Measurements from ENCODE around the gene ZBTB45.

ZBTB45 gene

DNA sequence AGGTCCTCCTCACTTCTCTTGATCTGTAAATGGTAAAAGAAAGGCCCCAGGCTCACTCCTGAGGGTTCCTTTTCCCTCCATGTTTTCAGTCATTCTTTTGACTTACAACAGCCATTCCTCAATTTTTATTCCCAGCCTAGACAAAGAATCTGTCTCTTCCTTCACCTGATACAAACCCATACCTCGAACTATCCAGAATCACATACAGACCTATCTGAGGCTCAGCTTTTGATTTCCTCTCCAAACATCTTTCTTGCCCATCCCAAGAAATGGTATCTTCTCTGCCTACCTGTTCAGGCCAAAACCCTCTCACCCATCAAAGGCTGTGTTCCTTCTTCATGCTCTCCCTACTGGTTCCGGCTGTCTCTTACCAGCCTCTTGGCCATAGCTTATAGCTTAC is 33.0 kb upstream of the ZBTB45 start:
- no peak overlapping the region for H3K4me3 ChIP-seq (ENCODE audit: low read length)
- TF ChIP-seq CTCF (conservative IDR thresholded peaks at IDR 0.05; ENCODE audit: low read depth, low read length), result no peak
- DNase-seq (ENCODE audit: low read depth), result no peak

DNA sequence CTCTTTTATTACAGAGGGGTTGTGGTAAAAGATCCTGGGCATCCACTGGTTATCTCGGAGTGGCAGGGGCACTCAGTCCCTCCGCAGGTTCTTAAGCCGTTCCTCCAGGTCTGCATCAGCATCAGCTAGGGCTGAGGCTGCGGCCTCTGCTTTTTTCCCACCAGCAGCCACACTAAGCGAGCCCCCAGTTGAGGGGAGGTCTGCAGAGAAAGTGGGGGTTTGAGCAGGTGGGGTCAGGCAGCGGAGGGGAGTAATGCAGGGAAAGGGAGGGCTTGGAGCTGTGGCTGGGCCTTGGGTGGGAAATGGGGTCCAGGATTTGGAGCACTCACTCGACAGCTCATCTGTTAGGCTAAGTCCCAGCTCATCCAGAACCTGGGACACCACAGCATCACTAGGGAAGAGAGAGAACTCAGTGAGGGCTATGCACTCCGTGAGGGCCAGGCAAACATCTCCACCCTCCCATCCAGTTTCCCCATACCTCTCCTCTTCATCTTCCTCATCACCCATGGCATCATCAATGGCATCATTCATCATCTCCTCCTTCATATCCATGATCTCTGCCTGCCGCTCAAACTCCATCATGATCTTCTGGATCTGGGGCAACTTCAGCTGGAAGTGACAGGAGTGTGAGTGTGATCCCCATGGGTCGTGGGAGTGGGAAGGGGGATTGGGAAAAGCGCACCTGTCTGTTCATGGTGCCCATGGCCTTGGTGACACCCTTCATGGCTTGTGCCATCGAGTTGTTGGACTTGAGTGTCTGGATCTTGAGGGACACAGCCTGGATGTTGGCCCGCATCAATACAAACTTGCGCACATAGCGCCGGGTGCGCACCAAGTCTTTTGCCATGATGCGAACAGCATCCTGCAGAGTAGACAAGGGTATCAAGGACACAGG is 32.2 kb upstream of the ZBTB45 start:
- TF ChIP-seq CTCF (conservative IDR thresholded peaks at IDR 0.05; ENCODE audit: low read depth, low read length), result no peak
- DNase-seq (ENCODE audit: low read depth), result no peak
- H3K4me3 ChIP-seq (ENCODE audit: low read length), result no peak overlapping the region

GRCh38 chr19:58551123-58551497 is 31.5 kb upstream of the ZBTB45 start:
- no peak for TF ChIP-seq CTCF (conservative IDR thresholded peaks at IDR 0.05; ENCODE audit: low read depth, low read length)
- no peak for DNase-seq (ENCODE audit: low read depth)
- H3K4me3 ChIP-seq (ENCODE audit: low read length), result no peak overlapping the region

GRCh38 chr19:58550362-58551122 is 30.9 kb upstream of the ZBTB45 start:
- H3K4me3 ChIP-seq (ENCODE audit: low read length), result no peak overlapping the region
- no peak for TF ChIP-seq CTCF (conservative IDR thresholded peaks at IDR 0.05; ENCODE audit: low read depth, low read length)
- no peak for DNase-seq (ENCODE audit: low read depth)

DNA sequence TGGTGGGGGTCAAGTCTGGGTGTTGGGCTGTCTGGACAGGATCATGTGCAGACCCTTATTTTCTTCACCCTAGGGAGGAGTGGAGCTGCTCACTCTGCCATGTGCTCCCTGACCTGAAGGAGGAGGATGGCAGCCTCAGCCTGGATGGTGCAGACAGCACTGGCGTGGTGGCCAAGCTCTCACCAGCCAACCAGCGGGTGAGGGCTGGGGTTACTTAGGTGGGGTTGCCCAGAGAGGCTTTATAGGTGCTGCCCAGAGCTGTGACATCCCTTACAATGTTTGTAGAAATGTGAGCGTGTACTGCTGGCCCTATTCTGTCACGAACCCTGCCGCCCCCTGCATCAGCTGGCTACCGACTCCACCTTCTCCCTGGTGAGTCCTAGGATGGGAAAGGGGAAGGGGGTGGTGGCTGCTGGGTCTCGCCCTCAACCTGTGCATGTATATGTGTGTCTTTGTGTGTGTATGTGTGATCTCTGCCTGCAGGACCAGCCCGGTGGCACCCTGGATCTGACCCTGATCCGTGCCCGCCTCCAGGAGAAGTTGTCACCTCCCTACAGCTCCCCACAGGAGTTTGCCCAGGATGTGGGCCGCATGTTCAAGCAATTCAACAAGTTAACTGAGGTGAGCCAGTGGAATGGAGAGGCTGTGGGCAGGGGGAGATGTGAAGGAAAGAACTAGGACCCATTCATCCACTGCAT is 30.2 kb upstream of the ZBTB45 start:
- no peak overlapping the region for H3K4me3 ChIP-seq (ENCODE audit: low read length)
- DNase-seq (ENCODE audit: low read depth), result no peak
- no peak for TF ChIP-seq CTCF (conservative IDR thresholded peaks at IDR 0.05; ENCODE audit: low read depth, low read length)

GRCh38 chr19:58548859-58549663 is 29.5 kb upstream of the ZBTB45 start:
- no peak for TF ChIP-seq CTCF (conservative IDR thresholded peaks at IDR 0.05; ENCODE audit: low read depth, low read length)
- no peak for DNase-seq (ENCODE audit: low read depth)
- no peak overlapping the region for H3K4me3 ChIP-seq (ENCODE audit: low read length)

All from retinal pigment epithelial cell (primary cell).